Thyroid gland (tissue), 4 donors: ENCODE data around the gene TRIM41.
"Not testable (repeated sequence)": the region's sequence is repeated elsewhere in the genome, so short reads cannot be mapped to it uniquely, and the experiment has no call there.

Experiments
- POLR2A ChIP-seq, 2 donors: fragments of 450-650 bp; IDR thresholded peaks; one replicate each; pipeline ENCODE4 v1.6.1; 2017; ENCODE audit warnings: antibody characterized with exemption in 2 of 2, mild to moderate bottlenecking in 2 of 2, moderate library complexity in 1 of 2
- TF ChIP-seq, protein P1 (sequence below), 6 experiments: fragments of 200-600 bp in 3 of 6; fragments of 450-650 bp in 3 of 6; sonication (generic) in 3 of 6; IDR thresholded peaks; one replicate each; pipeline ENCODE4 v1.5.1; 2016 to 2019; ENCODE audit warnings: antibody characterized with exemption in 6 of 6, mild to moderate bottlenecking in 2 of 6, inconsistent platforms in 1 of 6, moderate library complexity in 1 of 6

GRCh38 chr5:181273433-181273744, 50.3 kb downstream of the TRIM41 start:
- TF ChIP-seq, protein P1, sequence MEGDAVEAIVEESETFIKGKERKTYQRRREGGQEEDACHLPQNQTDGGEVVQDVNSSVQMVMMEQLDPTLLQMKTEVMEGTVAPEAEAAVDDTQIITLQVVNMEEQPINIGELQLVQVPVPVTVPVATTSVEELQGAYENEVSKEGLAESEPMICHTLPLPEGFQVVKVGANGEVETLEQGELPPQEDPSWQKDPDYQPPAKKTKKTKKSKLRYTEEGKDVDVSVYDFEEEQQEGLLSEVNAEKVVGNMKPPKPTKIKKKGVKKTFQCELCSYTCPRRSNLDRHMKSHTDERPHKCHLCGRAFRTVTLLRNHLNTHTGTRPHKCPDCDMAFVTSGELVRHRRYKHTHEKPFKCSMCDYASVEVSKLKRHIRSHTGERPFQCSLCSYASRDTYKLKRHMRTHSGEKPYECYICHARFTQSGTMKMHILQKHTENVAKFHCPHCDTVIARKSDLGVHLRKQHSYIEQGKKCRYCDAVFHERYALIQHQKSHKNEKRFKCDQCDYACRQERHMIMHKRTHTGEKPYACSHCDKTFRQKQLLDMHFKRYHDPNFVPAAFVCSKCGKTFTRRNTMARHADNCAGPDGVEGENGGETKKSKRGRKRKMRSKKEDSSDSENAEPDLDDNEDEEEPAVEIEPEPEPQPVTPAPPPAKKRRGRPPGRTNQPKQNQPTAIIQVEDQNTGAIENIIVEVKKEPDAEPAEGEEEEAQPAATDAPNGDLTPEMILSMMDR (IDR thresholded peaks at IDR 0.05): peak in 3 of 6 experiments; percentile 10 to 48 (median 29)
- TF ChIP-seq POLR2A (IDR thresholded peaks at IDR 0.05): not testable (repeated sequence)
